ENCODE results near the gene GLA. TPM values are rescaled to one million over a fixed set of nuclear protein-coding genes. Genes with fewer than 3 reads are reported as not detected.

GLA gene
- total and polyA plus RNA-seq, 2 donors (not counting 1 experiment from before 2014, with no cell fraction given), result 22.1 to 42.7 TPM

DNA sequence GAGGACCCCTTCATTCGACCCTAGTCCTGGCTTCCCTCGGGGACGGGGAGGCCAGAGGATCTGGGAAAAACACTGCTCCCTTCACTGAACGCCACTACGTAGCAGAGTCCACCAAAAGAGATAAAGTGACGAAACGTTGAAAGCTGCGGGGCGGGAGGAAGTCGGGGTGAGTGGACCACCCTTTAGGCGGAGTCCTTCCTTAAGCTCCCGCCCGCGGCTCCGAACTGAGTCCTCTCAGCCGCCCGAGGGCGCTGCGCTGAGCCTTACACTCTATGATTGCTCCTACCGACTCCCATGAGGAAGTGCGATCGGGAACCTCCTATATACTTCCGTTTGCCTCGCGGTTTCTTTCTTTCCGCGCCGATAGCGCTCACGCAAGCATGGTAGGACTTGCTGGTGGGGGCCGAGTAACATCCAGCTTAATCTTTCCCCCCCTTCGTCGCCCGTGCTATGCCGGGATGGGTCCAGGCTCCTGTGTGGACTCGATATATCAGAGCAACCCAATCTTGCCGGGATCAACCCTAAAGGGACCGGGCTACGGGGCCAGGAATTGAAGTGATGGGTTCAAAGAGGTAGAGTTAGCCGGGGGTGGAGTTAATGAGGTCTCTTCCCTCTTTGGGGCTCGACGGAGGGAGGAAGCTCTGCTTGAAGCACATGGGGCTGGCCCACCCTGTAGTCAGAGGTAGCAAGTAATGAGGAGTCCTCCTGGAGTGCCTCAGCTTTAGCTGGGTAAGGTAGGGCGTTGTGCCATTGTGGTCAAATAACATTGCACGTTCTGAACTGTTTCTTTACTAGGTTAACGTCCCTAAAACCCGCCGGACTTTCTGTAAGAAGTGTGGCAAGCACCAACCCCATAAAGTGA lies 16.8 kb downstream of the GLA start, which contains the start of gene RPL36A:
Gene RPL36A, plus strand, starts transcription at position 348 of the 862 bp plus-strand sequence. Its CDS starts 33 bp downstream, at position 381.
- peak within 1 kb of the TSS; percentile 68 for H2AFZ ChIP-seq (ENCODE audit: insufficient read depth, low read depth, low read length, poor library complexity, severe bottlenecking)

More for the DNA sequence above, 16.8 kb downstream of the GLA start, which contains the start of gene RPL36A:
- ATAC-seq (ENCODE audit: low read depth) (peak; percentile 82), DNase-seq (peak; percentile 89)
- Histone ChIP-seq H3K36me3 (replicated peaks in 1 of 2; ENCODE audit: control extremely low read depth in 1 of 2, control insufficient read depth in 1 of 2, extremely low read depth in 1 of 2, insufficient read depth in 2 of 2, low read length in 1 of 2) (peaks cover 0 to 14% of the 10 kb centered on the region in 2 experiments), H3K4me1 (ENCODE audit: control insufficient read depth in 2 of 2, insufficient read depth in 2 of 2, low read length in 2 of 2) (peaks cover 22 to 26% of the 10 kb centered on the region in 2 donors), H3K4me3 (ENCODE audit: control extremely low read depth in 1 of 5, extremely low read depth in 1 of 5, insufficient read depth in 1 of 5, low read depth in 2 of 5, low read length in 4 of 5) (peak within 1 kb of the TSS; percentile 47 to 72 (median 58)), H3K79me2 (ENCODE audit: control insufficient read depth, insufficient read depth, low read length) (peaks cover 5% of the 10 kb centered on the region), H3K27me3 (replicated peaks in 1 of 4; ENCODE audit: control extremely low read depth in 1 of 4, control insufficient read depth in 3 of 4, insufficient read depth in 4 of 4, low read length in 3 of 4) (no peaks in the 10 kb centered on the region), H3K9ac (ENCODE audit: low read length) (peak within 1 kb of the TSS; percentile 69), H3K9me3 (ENCODE audit: control extremely low read depth in 1 of 3, control insufficient read depth in 2 of 3, insufficient read depth in 1 of 3, low read length in 2 of 3) (no peaks in the 10 kb centered on the region), H3K27ac (ENCODE audit: low read length in 2 of 2) (peak within 1 kb of the TSS; percentile 62 to 85), H4K20me1 (ENCODE audit: control insufficient read depth, insufficient read depth, low read length, poor library complexity, severe bottlenecking) (no peaks in the 10 kb centered on the region), H3K4me2 (replicated peaks; ENCODE audit: low read depth, low read length, poor library complexity, severe bottlenecking) (peak within 1 kb of the TSS; percentile 70)
- intact Hi-C loops (cut with micrococcal nuclease), result loop anchor here (1.0 to 2.0 kb wide), 3 partner anchors 17 to 43 kb away; partner anchors contain the start of genes HNRNPH2 and TIMM8A
- Mint-ChIP-seq H3K4me3 (peak within 1 kb of the TSS; percentile 95), H3K27ac (peak within 1 kb of the TSS; percentile 95), H3K4me1 (peaks cover 41% of the 10 kb centered on the region), H3K27me3 (no peaks in the 10 kb centered on the region), H3K9me3 (ENCODE audit: insufficient read depth) (no peaks in the 10 kb centered on the region)
- no peak for TF ChIP-seq EZH2 (IDR thresholded peaks at IDR 0.05; ENCODE audit: borderline replicate concordance, insufficient read depth, low read depth, low read length, poor library complexity, severe bottlenecking)
- TF ChIP-seq, protein P1, sequence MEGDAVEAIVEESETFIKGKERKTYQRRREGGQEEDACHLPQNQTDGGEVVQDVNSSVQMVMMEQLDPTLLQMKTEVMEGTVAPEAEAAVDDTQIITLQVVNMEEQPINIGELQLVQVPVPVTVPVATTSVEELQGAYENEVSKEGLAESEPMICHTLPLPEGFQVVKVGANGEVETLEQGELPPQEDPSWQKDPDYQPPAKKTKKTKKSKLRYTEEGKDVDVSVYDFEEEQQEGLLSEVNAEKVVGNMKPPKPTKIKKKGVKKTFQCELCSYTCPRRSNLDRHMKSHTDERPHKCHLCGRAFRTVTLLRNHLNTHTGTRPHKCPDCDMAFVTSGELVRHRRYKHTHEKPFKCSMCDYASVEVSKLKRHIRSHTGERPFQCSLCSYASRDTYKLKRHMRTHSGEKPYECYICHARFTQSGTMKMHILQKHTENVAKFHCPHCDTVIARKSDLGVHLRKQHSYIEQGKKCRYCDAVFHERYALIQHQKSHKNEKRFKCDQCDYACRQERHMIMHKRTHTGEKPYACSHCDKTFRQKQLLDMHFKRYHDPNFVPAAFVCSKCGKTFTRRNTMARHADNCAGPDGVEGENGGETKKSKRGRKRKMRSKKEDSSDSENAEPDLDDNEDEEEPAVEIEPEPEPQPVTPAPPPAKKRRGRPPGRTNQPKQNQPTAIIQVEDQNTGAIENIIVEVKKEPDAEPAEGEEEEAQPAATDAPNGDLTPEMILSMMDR (IDR thresholded peaks at IDR 0.05), result peak; percentile 68
- ChIA-PET CTCF (interaction anchor here (0.8 to 2.3 kb wide), 11 partner anchors 10 to 44 kb away, joined by 3 to 16 read pairs (median 5); partner anchors contain the start of gene TIMM8A), POLR2A (interaction anchor here (0.5 to 2.0 kb wide), 7 partner anchors 9 to 541 kb away, joined by 3 to 7 read pairs (median 4); partner anchors contain the start of genes GLA, HNRNPH2, TIMM8A and ZMAT1)
- WGBS (ENCODE audit: insufficient coverage), result 0% methylated on average over 15 of the region's 47 CpGs
